DMS79 (cell line): Measurements from ENCODE around the gene SPI1.

Source experiments
- DNase-seq: peaks from one replicate; lab custom pipeline; 2025; lab: John Stamatoyannopoulos, UW

Gene SPI1

DNA sequence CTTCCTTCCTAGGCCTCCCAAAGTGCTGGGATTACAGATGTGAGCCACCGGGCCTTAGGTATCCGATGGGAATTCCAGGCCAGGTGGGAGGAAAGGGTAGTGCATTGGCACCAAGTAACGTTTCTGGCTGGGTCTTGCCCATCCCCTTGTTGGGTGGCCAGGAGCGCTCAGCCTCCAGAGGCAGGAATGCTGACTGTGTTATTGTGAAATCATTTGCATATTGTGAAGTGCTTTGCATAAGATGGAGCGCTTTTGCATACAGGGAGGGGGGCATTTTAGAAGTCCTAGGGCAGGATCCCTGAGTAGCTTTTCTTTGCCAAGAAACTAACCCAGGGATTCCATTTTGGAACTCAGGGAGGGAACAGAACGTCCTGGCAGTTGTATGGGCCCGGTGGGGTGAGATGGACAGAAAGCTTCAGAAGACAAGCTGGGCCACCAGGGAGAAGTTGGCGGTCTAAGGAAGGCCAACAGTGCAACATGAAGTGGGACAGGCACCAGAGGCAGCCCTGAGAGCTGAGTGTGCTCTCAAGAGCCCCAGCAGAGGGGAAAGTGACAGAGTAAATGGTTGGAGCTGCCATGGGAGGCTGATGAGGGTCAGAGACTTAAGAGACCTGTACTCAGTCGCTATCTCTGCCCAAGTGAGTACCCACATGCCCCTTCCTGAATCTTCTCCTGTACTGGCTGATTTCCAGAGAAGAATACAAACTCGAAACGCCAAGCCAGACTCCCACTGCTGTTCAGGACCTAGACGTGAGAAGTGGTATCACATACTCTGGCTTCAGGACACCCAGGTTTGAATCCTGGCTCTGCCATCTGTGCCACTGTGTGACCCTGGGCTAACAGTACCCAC is 28.8 kb upstream of the SPI1 start:
- no peak for DNase-seq

DNA sequence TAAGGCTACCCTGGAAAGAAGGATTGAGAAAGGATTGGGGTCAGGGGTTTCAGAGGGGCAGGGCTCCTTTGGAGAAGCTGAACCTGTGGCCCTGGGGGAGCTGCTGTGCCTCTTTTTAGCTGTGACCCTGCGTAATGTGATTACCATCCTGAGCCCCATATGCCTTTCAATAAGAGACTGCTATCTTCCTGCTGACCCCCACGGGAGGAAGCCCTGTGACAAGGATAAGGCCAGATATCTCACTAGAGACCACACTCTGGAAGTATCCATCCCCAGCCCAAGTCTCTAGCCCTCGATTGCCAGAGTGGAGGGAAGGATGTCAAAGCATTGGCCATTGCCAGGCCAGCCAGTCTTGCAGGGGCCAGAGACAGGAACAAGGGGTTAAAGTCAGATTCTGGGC is 25.2 kb upstream of the SPI1 start:
- no peak for DNase-seq

DNA sequence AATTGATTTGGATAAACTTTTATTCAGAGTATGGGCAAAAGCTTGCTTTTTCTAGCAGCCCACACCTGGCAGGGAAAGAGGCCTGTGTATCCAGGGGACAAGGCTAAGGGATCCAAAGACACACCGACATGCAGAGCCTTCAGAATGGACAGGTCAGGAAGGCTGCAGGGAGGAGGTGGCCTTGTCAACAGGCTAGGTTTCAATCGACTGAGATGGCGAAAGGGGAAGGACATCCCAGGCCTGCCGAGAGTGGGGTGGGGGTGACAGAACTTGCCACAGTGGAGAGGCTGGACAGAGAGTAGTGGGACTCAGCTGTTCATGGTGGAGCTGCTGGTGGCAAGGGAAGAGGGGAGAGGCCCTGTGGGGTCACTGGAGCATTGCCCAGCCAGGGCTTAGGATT is 24.8 kb upstream of the SPI1 start:
- DNase-seq, result no peak

- no peak for DNase-seq
Measured at GRCh38 chr11:47400768-47401279, 22.5 kb upstream of the SPI1 start.

DNA sequence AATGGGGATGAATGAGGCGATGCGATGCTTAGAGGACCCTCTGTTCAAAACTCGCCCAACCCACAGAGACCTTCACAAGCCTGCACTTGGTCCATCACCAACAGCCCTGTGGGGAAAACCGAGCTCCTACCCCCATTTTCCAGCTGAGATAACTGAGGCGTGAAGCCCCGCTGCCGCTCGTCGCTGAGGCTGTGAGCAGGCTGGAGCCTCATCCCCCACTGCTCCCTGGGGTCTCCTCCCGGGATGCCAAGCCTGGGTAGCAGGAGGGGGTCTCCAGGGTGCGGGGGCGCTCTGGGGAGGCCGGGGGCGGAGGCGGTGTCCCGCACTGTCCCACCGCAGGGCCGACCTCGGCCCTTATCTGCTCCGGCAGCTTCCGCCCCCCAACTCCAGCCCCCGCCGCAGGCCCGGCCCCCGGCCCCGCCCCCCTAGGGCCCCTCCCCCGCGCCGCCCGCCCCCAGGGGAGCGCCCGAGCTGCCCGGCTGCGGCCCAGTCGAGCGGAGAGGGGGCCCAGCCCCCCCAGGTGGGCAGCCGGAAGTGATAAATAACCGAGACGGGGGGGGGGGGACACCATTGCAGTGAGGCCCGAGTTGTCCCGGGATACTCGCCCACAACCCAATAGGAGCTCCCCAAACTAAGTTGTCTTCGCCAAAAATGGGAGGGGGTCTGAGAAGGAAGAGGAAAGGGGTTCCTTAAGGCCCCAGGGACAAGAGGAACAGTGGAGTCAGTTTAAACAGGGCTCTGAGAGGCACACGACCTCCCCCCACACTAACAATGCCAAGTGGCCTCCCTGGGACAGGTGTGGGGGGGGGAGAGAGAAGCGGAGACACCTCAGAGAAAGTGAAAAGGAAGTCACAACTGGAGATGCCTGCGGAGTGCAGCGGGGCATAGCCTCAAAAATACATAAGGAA is 21.8 kb upstream of the SPI1 start:
- no peak for DNase-seq

- no peak for DNase-seq
Measured at GRCh38 chr11:47398551-47398950, 20.2 kb upstream of the SPI1 start.

GRCh38 chr11:47398011-47398410 is 19.7 kb upstream of the SPI1 start:
- no peak for DNase-seq

- DNase-seq, result no peak
Measured at GRCh38 chr11:47396049-47396320, 17.6 kb upstream of the SPI1 start.

GRCh38 chr11:47395223-47396048 is 17.1 kb upstream of the SPI1 start:
- no peak for DNase-seq

- DNase-seq, result no peak
Measured at GRCh38 chr11:47394322-47395222, 16.2 kb upstream of the SPI1 start.

- no peak for DNase-seq
Measured at GRCh38 chr11:47394050-47394321, 15.6 kb upstream of the SPI1 start.

DNA sequence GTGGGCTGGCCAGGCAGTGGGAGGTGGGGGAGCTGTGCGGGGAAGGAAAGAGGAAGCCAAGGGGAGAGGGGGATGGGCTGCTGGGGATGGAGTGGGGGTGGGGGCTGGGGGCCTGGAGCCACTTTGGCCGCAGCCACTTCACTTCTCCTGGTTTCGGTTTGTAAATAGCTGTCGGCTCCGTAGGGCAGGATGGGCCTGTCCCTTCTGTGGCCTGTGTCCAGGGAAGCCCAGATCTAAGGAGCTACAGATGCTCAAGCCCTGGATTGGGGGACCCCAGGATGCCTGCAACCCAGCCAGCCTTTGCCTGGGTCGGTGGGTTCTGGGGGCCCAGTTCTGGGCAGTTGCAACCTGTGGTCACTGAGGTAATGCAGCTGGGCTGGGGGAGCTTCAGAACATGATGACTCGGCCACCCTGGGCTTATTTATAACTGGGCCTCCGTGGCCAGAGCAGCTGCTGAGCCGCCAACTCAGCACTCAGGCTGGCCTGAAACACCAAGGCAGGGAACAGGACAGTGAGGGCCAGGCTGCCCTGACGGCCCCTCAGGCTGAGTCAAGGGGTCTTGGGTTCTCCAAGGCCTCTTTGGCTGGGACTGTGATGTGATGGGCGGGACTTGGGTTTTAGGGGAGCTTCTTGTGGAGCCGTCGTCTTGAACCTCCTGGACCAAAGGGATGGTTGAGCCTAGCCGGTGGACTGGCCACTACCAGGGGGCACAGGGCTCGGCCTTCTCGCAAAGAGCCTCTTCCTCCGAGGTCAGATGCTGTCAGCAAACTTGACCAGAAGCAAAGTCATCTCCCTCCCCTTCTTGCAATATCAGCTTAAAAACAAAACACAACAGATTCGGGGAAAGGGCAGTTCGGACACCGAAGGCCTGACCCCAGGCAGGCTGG is 15.1 kb upstream of the SPI1 start:
- DNase-seq, result no peak

GRCh38 chr11:47392546-47393162 is 14.3 kb upstream of the SPI1 start:
- DNase-seq, result no peak

DNA sequence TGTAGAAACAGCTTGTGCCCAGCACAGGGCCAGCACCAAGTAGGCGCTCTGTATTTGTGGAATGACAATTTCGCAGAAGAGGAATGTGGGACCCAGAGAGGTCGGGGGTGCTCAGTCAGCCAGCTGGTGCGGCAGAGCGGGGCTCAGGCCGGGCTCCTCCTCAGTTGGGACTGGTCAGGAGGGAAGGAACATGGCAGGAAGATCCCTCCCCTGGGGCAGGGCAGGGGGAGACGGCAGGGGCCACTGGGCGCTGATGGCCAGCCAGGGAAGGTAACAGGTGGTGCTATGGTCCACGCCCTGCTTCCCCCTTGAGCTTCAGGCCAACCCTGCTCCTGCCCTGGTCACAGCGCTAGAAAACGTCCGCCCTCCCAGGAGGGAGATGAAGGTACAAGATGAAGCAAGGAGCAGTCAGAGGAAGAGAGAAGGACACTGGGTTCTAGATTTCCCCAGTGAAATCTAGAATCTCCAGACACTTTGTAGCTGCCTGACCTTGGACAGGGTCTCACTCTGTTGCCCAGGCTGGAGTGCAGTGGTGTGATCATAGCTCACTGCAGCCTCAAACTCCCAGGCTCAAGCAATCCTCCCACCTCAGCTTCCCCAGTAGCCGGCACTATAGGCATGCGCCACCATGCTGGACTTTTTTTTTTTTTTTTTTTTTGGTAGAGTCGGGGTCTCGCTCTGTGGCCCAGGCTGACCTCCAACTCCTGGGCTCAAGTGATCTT is 13.5 kb upstream of the SPI1 start:
- no peak for DNase-seq

GRCh38 chr11:47391077-47391583 is 12.8 kb upstream of the SPI1 start:
- DNase-seq, result no peak

DNA sequence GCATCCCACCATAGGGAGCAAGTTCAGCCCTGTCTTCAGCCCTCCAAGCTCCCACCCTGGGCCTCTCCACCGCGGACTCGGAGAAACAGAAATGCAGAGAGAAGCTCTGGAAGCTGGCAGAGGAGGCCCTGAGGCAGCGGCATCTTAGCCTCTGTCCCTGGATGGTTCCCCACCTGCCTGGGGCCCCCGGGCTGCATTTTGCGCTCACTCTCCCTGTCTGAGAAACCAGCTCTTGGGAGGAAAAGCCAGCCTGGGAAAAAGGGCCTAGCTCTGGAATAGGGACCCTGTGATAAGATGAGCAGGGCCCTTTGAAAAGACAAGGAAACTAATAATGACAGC is 12.0 kb upstream of the SPI1 start:
- DNase-seq, result no peak

GRCh38 chr11:47389577-47390421 is 11.5 kb upstream of the SPI1 start:
- no peak for DNase-seq
